H9 (cell line): ENCODE results near the gene TOP1. TPM values are rescaled to one million over a fixed set of nuclear protein-coding genes. Genes with fewer than 3 reads are reported as not detected.

Experiments used
- DNase-seq: peaks from one replicate; pipeline ENCODE4 v3.0.0-alpha.2; 2017
- H2AFZ ChIP-seq: one replicate; pipeline ENCODE4 v1.6.1; 2013; ENCODE audit warnings: mild to moderate bottlenecking, low read length, control low read depth, moderate library complexity
- H2AK5ac ChIP-seq: 2 replicates; pipeline ENCODE4 v1.6.1; 2013; ENCODE audit warnings: low read length, control low read depth, mixed read lengths; ENCODE audit not compliant: insufficient read length
- H2BK120ac ChIP-seq: one replicate; pipeline ENCODE4 v1.6.1; 2013; ENCODE audit warnings: low read depth, mild to moderate bottlenecking, low read length, control low read depth, inconsistent platforms; ENCODE audit not compliant: poor library complexity, severe bottlenecking
- H2BK12ac ChIP-seq: 2 replicates; pipeline ENCODE4 v1.6.1; 2013; ENCODE audit warnings: low read length, control low read depth, mixed read lengths, low read depth; ENCODE audit not compliant: insufficient read length
- H2BK15ac ChIP-seq: 2 replicates; pipeline ENCODE4 v1.6.1; 2013; ENCODE audit warnings: low read depth, low read length, control low read depth
- H2BK20ac ChIP-seq: one replicate; pipeline ENCODE4 v1.6.1; 2013; ENCODE audit warnings: low read depth, mild to moderate bottlenecking, low read length, control low read depth, inconsistent platforms; ENCODE audit not compliant: poor library complexity, severe bottlenecking
- H2BK5ac ChIP-seq: 2 replicates; pipeline ENCODE4 v1.6.1; 2013; ENCODE audit warnings: low read length, control low read depth, mixed read lengths; ENCODE audit not compliant: insufficient read length
- H3K14ac ChIP-seq: 2 replicates; pipeline ENCODE4 v1.6.1; 2013; ENCODE audit warnings: low read length, control low read depth; ENCODE audit not compliant: insufficient read depth
- H3K18ac ChIP-seq: 2 replicates; pipeline ENCODE4 v1.6.1; 2013; ENCODE audit warnings: low read depth, mild to moderate bottlenecking, mixed read lengths, low read length, control low read depth; ENCODE audit not compliant: insufficient read length
- H3K23ac ChIP-seq: 2 replicates; pipeline ENCODE4 v1.6.1; 2013; ENCODE audit warnings: low read length, control low read depth, mixed read lengths, low read depth; ENCODE audit not compliant: insufficient read length
- H3K23me2 ChIP-seq: 2 replicates; pipeline ENCODE4 v1.6.1; 2013; ENCODE audit warnings: low read depth, mild to moderate bottlenecking, mixed read lengths, low read length, control low read depth; ENCODE audit not compliant: insufficient read length, poor library complexity, severe bottlenecking
- H3K27ac ChIP-seq: 2 replicates; pipeline ENCODE4 v1.5.1; 2013; ENCODE audit warnings: low read length, control low read depth, mixed read lengths, low read depth; ENCODE audit not compliant: insufficient read length
- H3K27me3 ChIP-seq: 2 replicates; pipeline ENCODE4 v1.6.1; 2013; ENCODE audit warnings: low read length, control low read depth, inconsistent platforms; ENCODE audit not compliant: insufficient read depth
- H3K4ac ChIP-seq: 2 replicates; pipeline ENCODE4 v1.6.1; 2013; ENCODE audit warnings: low read depth, mild to moderate bottlenecking, control low read depth, inconsistent platforms, low read length, moderate library complexity
- H3K4me1 ChIP-seq: 2 replicates; pipeline ENCODE4 v1.6.1; 2013; ENCODE audit warnings: low read length, control low read depth, inconsistent platforms; ENCODE audit not compliant: insufficient read depth
- H3K4me2 ChIP-seq: 2 replicates; pipeline ENCODE4 v1.6.1; 2013; ENCODE audit warnings: low read length, control low read depth, mixed read lengths; ENCODE audit not compliant: insufficient read length, insufficient read depth
- H3K56ac ChIP-seq: 2 replicates; pipeline ENCODE4 v1.6.1; 2013; ENCODE audit warnings: low read depth, mild to moderate bottlenecking, mixed read lengths, low read length, control low read depth; ENCODE audit not compliant: insufficient read length
- H3K79me1 ChIP-seq: 2 replicates; pipeline ENCODE4 v1.6.1; 2013; ENCODE audit warnings: low read depth, mild to moderate bottlenecking, moderate library complexity, low read length, control low read depth, inconsistent platforms; ENCODE audit not compliant: insufficient read depth, poor library complexity, severe bottlenecking
- H3K79me2 ChIP-seq: 2 replicates; pipeline ENCODE4 v1.6.1; 2013; ENCODE audit warnings: low read length, control low read depth, inconsistent platforms; ENCODE audit not compliant: insufficient read depth
- H3K9ac ChIP-seq: 2 replicates; pipeline ENCODE4 v1.6.1; 2013; ENCODE audit warnings: low read length, control low read depth, mixed read lengths; ENCODE audit not compliant: insufficient read length; ENCODE audit errors: extremely low read depth
- H3K9me3 ChIP-seq: one replicate; pipeline ENCODE4 v1.6.1; 2013; ENCODE audit warnings: low read depth, low read length, inconsistent platforms; ENCODE audit not compliant: control insufficient read depth
- H3T11ph ChIP-seq: one replicate; pipeline ENCODE4 v1.6.1; 2013; ENCODE audit warnings: mild to moderate bottlenecking, low read length, control low read depth, inconsistent platforms
- H4K20me1 ChIP-seq: one replicate; pipeline ENCODE4 v1.6.1; 2013; ENCODE audit not compliant: control insufficient read depth, insufficient read length, insufficient read depth
- H4K5ac ChIP-seq: 2 replicates; pipeline ENCODE4 v1.6.1; 2013; ENCODE audit warnings: low read depth, mild to moderate bottlenecking, mixed read lengths, low read length, control low read depth; ENCODE audit not compliant: insufficient read length
- H4K8ac ChIP-seq: replicated peaks from 2 replicates; pipeline ENCODE4 v1.6.1; 2013; ENCODE audit warnings: low read length, control low read depth, mixed read lengths, low read depth; ENCODE audit not compliant: insufficient read length
- H4K91ac ChIP-seq: 2 replicates; pipeline ENCODE4 v1.6.1; 2013; ENCODE audit warnings: low read depth, mild to moderate bottlenecking, moderate library complexity, mixed read lengths, low read length, control low read depth; ENCODE audit not compliant: insufficient read length
- H3K27ac Mint-ChIP-seq, 3 experiments: 2 replicates in 2 of 3; 3 replicates in 1 of 3; pipeline ENCODE4 v1.8.0; 2020 to 2021; ENCODE audit warnings: mixed read lengths in 3 of 3, mild to moderate bottlenecking in 1 of 3, moderate library complexity in 1 of 3
- H3K27me3 Mint-ChIP-seq: 2 replicates; pipeline ENCODE4 v1.8.0; 2021; ENCODE audit warnings: low read depth, mild to moderate bottlenecking, moderate library complexity, mixed read lengths
- H3K36me3 Mint-ChIP-seq, 3 experiments: 2 replicates in 2 of 3; 3 replicates in 1 of 3; pipeline ENCODE4 v1.8.0; 2020 to 2021; ENCODE audit warnings: low read depth in 3 of 3, mixed read lengths in 3 of 3; ENCODE audit not compliant: insufficient read depth in 1 of 3
- H3K4me1 Mint-ChIP-seq, 2 experiments: 2 replicates each; pipeline ENCODE4 v1.8.0; 2020; ENCODE audit warnings: mixed read lengths in 2 of 2
- H3K4me3 Mint-ChIP-seq, 2 experiments: 2 replicates in 1 of 2; 3 replicates in 1 of 2; pipeline ENCODE4 v1.8.0; 2020 to 2021; ENCODE audit warnings: mild to moderate bottlenecking in 2 of 2, mixed read lengths in 2 of 2, moderate library complexity in 1 of 2
- H3K9me3 Mint-ChIP-seq, 2 experiments: 2 replicates in 1 of 2; 3 replicates in 1 of 2; pipeline ENCODE4 v1.8.0; 2020; ENCODE audit warnings: mild to moderate bottlenecking in 2 of 2, mixed read lengths in 2 of 2, moderate library complexity in 1 of 2
- WGBS: extraction: QIAGEN DNeasy Blood & Tissue Kit; methylation state at CpG from one replicate; pipeline ENCODE4 v1.1.7; 2013; ENCODE audit warnings: missing lambda C conversion rate, low lambda C conversion rate, mixed read lengths; ENCODE audit not compliant: insufficient read length; ENCODE audit errors: extremely low coverage; 5-methylcytosine and 5-hydroxymethylcytosine counted together
- total RNA-seq: library from RNA; stranded (reverse); gene quantifications from 2 replicates; pipeline ENCODE4 v1.2.1, GENCODE V29; 2021
- TF ChIP-seq, protein P1 (sequence below): fragments of 200-600 bp; sonication (generic); conservative IDR thresholded peaks from 3 replicates; pipeline ENCODE4 v1.8.0; 2021; ENCODE audit warnings: antibody characterized with exemption, mild to moderate bottlenecking

TOP1 gene
- total RNA-seq, 1 experiment from 2014 or later, result 96.4 TPM

DNA sequence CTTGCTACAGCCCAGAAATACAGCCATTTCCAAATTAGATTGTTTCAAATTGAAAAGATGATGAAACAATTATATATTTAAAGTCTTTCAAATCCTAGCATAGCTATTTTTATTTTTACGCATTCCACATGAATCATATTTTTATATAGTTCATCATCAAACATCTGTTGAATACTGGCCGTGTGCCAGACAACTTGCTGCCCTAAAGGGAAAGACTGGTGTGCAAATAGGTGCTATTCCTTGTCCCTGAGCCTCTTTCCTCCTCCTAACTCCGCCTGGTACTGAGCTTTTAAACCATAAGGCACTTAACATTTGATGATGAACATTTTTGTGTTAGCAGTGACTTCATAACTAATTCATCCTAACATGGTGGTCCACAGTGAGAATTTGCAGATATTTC lies 90.0 kb downstream of the TOP1 start:
- Histone ChIP-seq H2AFZ (no peak overlapping the region), H4K5ac (no peak overlapping the region), H3K9ac (no peak overlapping the region), H2BK120ac (no peak overlapping the region), H2BK5ac (no peak overlapping the region), H3K56ac (no peak overlapping the region), H2BK15ac (no peak overlapping the region), H4K8ac (no peak overlapping the region), H3K79me1 (no peaks in the 10 kb centered on the region), H3K27me3 (no peaks in the 10 kb centered on the region), H2AK5ac (no peak overlapping the region), H3K79me2 (no peaks in the 10 kb centered on the region; the same call in 1 of the 2 replicates), H4K91ac (no peak overlapping the region), H3T11ph (no peak overlapping the region), H3K27ac (no peak overlapping the region), H2BK20ac (no peak overlapping the region), H2BK12ac (no peak overlapping the region), H3K14ac (no peak overlapping the region), H3K9me3 (no peaks in the 10 kb centered on the region), H3K23ac (no peak overlapping the region), H3K4me2 (no peak overlapping the region), H3K23me2 (no peaks in the 10 kb centered on the region), H3K4ac (no peak overlapping the region), H3K18ac (no peak overlapping the region), H4K20me1 (no peaks in the 10 kb centered on the region), H3K4me1 (no peaks in the 10 kb centered on the region)
- Mint-ChIP-seq H3K4me1 (no peaks in the 10 kb centered on the region), H3K27me3 (no peaks in the 10 kb centered on the region), H3K9me3 (no peaks in the 10 kb centered on the region), H3K36me3 (peaks cover 50 to 89% (median 89%) of the 10 kb centered on the region in 3 experiments; a peak in 6 of 7 replicates), H3K27ac (no peak overlapping the region), H3K4me3 (no peak overlapping the region)
- TF ChIP-seq, protein P1, sequence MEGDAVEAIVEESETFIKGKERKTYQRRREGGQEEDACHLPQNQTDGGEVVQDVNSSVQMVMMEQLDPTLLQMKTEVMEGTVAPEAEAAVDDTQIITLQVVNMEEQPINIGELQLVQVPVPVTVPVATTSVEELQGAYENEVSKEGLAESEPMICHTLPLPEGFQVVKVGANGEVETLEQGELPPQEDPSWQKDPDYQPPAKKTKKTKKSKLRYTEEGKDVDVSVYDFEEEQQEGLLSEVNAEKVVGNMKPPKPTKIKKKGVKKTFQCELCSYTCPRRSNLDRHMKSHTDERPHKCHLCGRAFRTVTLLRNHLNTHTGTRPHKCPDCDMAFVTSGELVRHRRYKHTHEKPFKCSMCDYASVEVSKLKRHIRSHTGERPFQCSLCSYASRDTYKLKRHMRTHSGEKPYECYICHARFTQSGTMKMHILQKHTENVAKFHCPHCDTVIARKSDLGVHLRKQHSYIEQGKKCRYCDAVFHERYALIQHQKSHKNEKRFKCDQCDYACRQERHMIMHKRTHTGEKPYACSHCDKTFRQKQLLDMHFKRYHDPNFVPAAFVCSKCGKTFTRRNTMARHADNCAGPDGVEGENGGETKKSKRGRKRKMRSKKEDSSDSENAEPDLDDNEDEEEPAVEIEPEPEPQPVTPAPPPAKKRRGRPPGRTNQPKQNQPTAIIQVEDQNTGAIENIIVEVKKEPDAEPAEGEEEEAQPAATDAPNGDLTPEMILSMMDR, result no peak
- no CpG with 5 or more reads among the region's 3 CpGs for WGBS
- no peak for DNase-seq
